GM18517 (cell line): Measurements from ENCODE around the gene KRT39.

Experiments used
- ATAC-seq: cut with Tn5 transposase; IDR thresholded peaks from one replicate; pipeline ENCODE4 v1.9.1; 2021; ENCODE audit warnings: mild to moderate bottlenecking, moderate library complexity; ENCODE audit not compliant: unreplicated experiment

The KRT39 gene

GRCh38 chr17:40981115-40981514 is 14.4 kb upstream of the KRT39 start:
- no peak for ATAC-seq

- no peak for ATAC-seq
Measured at GRCh38 chr17:40980596-40980995, 13.8 kb upstream of the KRT39 start.

GRCh38 chr17:40980117-40980516 is 13.4 kb upstream of the KRT39 start:
- no peak for ATAC-seq

GRCh38 chr17:40978575-40979151 is 11.9 kb upstream of the KRT39 start:
- ATAC-seq, result no peak

GRCh38 chr17:40975516-40975915 is 8.8 kb upstream of the KRT39 start:
- no peak for ATAC-seq

GRCh38 chr17:40974366-40974765 is 7.6 kb upstream of the KRT39 start:
- ATAC-seq, result no peak

GRCh38 chr17:40967582-40967981 is 834 bp upstream of the KRT39 start:
- ATAC-seq, result no peak

- no peak for ATAC-seq
Measured at GRCh38 chr17:40963838-40964237, 2.9 kb downstream of the KRT39 start.

- no peak for ATAC-seq
Measured at GRCh38 chr17:40962059-40962561, 4.6 kb downstream of the KRT39 start.

- no peak for ATAC-seq
Measured at GRCh38 chr17:40961591-40961990, 5.2 kb downstream of the KRT39 start.

- no peak for ATAC-seq
Measured at GRCh38 chr17:40960144-40960543, 6.6 kb downstream of the KRT39 start.

GRCh38 chr17:40958086-40958953 is 8.4 kb downstream of the KRT39 start:
- no peak for ATAC-seq

GRCh38 chr17:40956401-40957254 is 10.1 kb downstream of the KRT39 start:
- ATAC-seq, result no peak

GRCh38 chr17:40953881-40954280 is 12.9 kb downstream of the KRT39 start:
- ATAC-seq, result no peak

GRCh38 chr17:40952661-40953060 is 14.1 kb downstream of the KRT39 start:
- no peak for ATAC-seq

GRCh38 chr17:40952154-40952553 is 14.6 kb downstream of the KRT39 start:
- no peak for ATAC-seq

GRCh38 chr17:40951011-40951622 is 15.6 kb downstream of the KRT39 start:
- no peak for ATAC-seq

GRCh38 chr17:40950176-40950575 is 16.6 kb downstream of the KRT39 start:
- ATAC-seq, result no peak

- no peak for ATAC-seq
Measured at GRCh38 chr17:40949418-40949817, 17.3 kb downstream of the KRT39 start.

GRCh38 chr17:40947929-40948328 is 18.8 kb downstream of the KRT39 start:
- ATAC-seq, result no peak

- no peak for ATAC-seq
Measured at GRCh38 chr17:40945414-40945813, 21.3 kb downstream of the KRT39 start.
